MCF 10A (cell line): ENCODE measurements around the gene EDAR. TPM values are rescaled to one million over a fixed set of nuclear protein-coding genes. Genes with fewer than 3 reads are reported as not detected.

Source experiments
- BruUV-seq: library from RNA; stranded (reverse); fragments of 400-500 nt; replicated peaks from 2 replicates; lab custom pipeline; 2021; lab: Mats Ljungman, UMichigan
- CTCF ChIA-PET: fragments of 300-600 bp; sonication (Branson Sonifier 250); formaldehyde crosslinking; extraction: SDS; loops from one replicate; lab custom pipeline; 2021; ENCODE audit warnings: antibody characterized with exemption, inconsistent platforms; lab: Yijun Ruan, JAX
- POLR2A ChIA-PET: fragments of 300-600, 350-650 bp; sonication (Branson Sonifier 250); formaldehyde crosslinking; extraction: SDS; loops from one replicate; lab custom pipeline; 2020; ENCODE audit warnings: antibody characterized with exemption, inconsistent platforms; lab: Yijun Ruan, JAX
- DNase-seq: peaks from one replicate; pipeline ENCODE4 v3.0.0-alpha.2; 2018; ENCODE audit not compliant: unreplicated experiment
- H3K27ac Mint-ChIP-seq: one replicate; pipeline ENCODE4 v1.8.0; 2022; ENCODE audit warnings: mild to moderate bottlenecking, low read depth, mixed read lengths; ENCODE audit not compliant: unreplicated experiment
- H3K27me3 Mint-ChIP-seq: one replicate; pipeline ENCODE4 v1.8.0; 2022; ENCODE audit warnings: mixed read lengths; ENCODE audit not compliant: insufficient read depth, unreplicated experiment
- H3K36me3 Mint-ChIP-seq: one replicate; pipeline ENCODE4 v1.8.0; 2022; ENCODE audit warnings: mild to moderate bottlenecking, moderate library complexity, mixed read lengths; ENCODE audit not compliant: insufficient read depth, unreplicated experiment
- H3K4me1 Mint-ChIP-seq: one replicate; pipeline ENCODE4 v1.8.0; 2022; ENCODE audit warnings: mixed read lengths; ENCODE audit not compliant: insufficient read depth, unreplicated experiment
- H3K4me3 Mint-ChIP-seq: one replicate; pipeline ENCODE4 v1.8.0; 2022; ENCODE audit warnings: mild to moderate bottlenecking, moderate library complexity, mixed read lengths; ENCODE audit not compliant: unreplicated experiment
- H3K9me3 Mint-ChIP-seq: one replicate; pipeline ENCODE4 v1.8.0; 2022; ENCODE audit warnings: mixed read lengths; ENCODE audit not compliant: unreplicated experiment
- intact Hi-C: fragments of 100-400 bp; cut with micrococcal nuclease; formaldehyde crosslinking; loops from 2 replicates; pipeline ENCODE4 v1.14.1; 2022
- total RNA-seq: library from RNA; stranded (reverse); gene quantifications from 2 replicates; pipeline ENCODE4 v1.2.3, GENCODE V29; 2022
- TF ChIP-seq, protein P1 (sequence below): fragments of 200-600 bp; IDR thresholded peaks from one replicate; pipeline ENCODE4 v1.8.0; 2022; ENCODE audit warnings: antibody characterized with exemption, mild to moderate bottlenecking; ENCODE audit not compliant: unreplicated experiment

EDAR gene
- total RNA-seq, 1 experiment from 2014 or later, result 0.14 TPM

DNA sequence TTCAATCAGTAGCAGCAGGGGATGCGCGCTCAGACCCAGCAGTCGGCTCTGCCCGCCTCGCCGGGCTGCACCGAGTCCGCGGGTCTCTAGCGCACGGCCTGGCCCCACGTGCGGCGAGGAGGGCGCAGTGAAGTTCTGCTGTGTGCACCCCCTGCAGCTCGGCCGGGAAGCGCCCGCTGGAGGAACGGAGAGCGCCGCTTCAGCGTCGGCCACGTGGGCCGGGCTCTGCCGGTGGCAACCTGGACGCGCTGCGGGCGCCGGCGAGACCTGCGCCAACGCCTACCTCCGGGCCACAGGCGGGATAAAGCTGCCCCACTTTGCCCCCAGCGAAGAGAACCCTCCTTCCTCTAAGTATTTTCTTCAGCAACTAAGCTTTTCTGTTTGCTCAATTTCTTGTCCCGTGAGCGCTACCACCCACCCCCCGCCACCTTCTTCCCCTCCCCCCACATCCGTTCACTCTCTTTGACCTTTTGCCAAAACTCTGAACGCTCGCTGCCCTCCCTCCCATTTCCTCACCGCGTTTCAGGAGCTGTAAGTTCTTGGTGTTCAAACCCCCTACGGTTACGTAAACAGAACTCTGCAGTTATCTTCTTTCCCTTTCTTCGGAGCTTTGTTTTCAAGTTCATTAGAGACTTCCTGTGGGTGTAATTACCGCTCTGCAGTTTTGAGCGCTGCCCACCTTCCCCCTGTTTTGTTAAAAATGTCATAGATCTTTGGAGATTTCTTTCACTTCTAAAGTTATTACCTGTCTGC lies 42.6 kb upstream of the EDAR start:
- BruUV-seq, result no TSS peak
- CTCF ChIA-PET, result interaction anchor here (0.7 kb wide), 1 partner anchor 460 kb away, joined by 3 read pairs; no protein-coding TSS in a partner anchor
- DNase-seq, result peak; percentile 19

DNA sequence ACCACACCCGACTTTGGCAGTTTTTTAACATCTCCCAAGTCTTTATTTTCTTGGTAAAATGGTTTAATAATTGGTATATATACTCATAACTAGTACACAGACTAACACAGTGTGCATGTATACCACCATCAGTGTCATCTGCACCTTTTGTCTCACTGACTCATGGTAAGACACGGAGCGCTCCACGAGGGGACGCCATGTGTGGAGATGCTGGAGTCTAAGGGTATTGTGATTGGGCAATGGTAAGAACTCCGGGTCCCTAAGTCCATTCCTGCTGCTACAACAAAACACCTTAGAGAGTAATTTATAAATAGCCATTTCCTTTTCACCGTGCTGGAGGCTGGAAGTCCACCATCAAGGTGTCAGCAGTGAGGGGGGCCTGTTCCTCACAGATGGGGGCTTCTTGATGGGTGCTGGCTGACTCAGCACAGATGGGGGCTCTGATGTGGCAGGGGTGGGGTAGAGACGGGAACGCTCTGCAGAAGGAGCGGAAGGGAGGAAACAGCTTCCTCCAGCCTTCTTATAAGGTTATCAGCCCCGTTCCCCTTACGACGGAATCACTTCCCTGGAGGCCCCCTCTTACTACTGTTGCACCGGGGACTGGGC lies 42.0 kb upstream of the EDAR start:
- no peaks in the 10 kb centered on the region for H3K4me1 Mint-ChIP-seq
- H3K4me3 Mint-ChIP-seq, result no peak overlapping the region
- POLR2A ChIA-PET, result no interaction called here

More for the DNA sequence above, 42.6 kb upstream of the EDAR start:
- Mint-ChIP-seq H3K36me3 (no peaks in the 10 kb centered on the region), H3K9me3 (no peaks in the 10 kb centered on the region), H3K27me3 (no peaks in the 10 kb centered on the region), H3K4me1 (no peaks in the 10 kb centered on the region), H3K4me3 (peak overlapping the region; percentile 48), H3K27ac (no peak overlapping the region)
- TF ChIP-seq, protein P1, sequence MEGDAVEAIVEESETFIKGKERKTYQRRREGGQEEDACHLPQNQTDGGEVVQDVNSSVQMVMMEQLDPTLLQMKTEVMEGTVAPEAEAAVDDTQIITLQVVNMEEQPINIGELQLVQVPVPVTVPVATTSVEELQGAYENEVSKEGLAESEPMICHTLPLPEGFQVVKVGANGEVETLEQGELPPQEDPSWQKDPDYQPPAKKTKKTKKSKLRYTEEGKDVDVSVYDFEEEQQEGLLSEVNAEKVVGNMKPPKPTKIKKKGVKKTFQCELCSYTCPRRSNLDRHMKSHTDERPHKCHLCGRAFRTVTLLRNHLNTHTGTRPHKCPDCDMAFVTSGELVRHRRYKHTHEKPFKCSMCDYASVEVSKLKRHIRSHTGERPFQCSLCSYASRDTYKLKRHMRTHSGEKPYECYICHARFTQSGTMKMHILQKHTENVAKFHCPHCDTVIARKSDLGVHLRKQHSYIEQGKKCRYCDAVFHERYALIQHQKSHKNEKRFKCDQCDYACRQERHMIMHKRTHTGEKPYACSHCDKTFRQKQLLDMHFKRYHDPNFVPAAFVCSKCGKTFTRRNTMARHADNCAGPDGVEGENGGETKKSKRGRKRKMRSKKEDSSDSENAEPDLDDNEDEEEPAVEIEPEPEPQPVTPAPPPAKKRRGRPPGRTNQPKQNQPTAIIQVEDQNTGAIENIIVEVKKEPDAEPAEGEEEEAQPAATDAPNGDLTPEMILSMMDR, result no peak
- intact Hi-C loops, result no loop called here
- POLR2A ChIA-PET, result no interaction called here

GRCh38 chr2:109029490-109030201 lies 40.6 kb upstream of the EDAR start:
- ChIA-PET CTCF (interaction anchor here (0.6 kb wide), 1 partner anchor 44 kb away, joined by 3 read pairs; no protein-coding TSS in a partner anchor), POLR2A (no interaction called here)
- no peak for DNase-seq
- H3K27ac Mint-ChIP-seq, result no peak overlapping the region
- H3K36me3 Mint-ChIP-seq, result no peaks in the 10 kb centered on the region
- intact Hi-C loops, result no loop called here
- H3K4me3 Mint-ChIP-seq, result no peak overlapping the region
- H3K27me3 Mint-ChIP-seq, result no peaks in the 10 kb centered on the region
- H3K9me3 Mint-ChIP-seq, result no peaks in the 10 kb centered on the region
- no peaks in the 10 kb centered on the region for H3K4me1 Mint-ChIP-seq
- BruUV-seq, result no TSS peak
- TF ChIP-seq, protein P1, result no peak

More for the DNA sequence above, 42.0 kb upstream of the EDAR start:
- TF ChIP-seq, protein P1, result no peak
- no TSS peak for BruUV-seq
- Mint-ChIP-seq H3K27me3 (no peaks in the 10 kb centered on the region), H3K27ac (no peak overlapping the region), H3K36me3 (no peaks in the 10 kb centered on the region), H3K9me3 (no peaks in the 10 kb centered on the region)
- CTCF ChIA-PET, result interaction anchor here (0.6 to 0.7 kb wide), 2 partner anchors 461 to 479 kb away, joined by 3 read pairs; no protein-coding TSS in a partner anchor
- intact Hi-C loops, result no loop called here
- no peak for DNase-seq
